KMS-11 (cell line): Measurements from ENCODE around the gene SPTBN1.
"Not testable (repeated sequence)": the region's sequence is repeated elsewhere in the genome, so short reads cannot be mapped to it uniquely, and the experiment has no call there.

ENCODE experiments used
- H2AFZ ChIP-seq: fragments of 200-600 bp; sonication (generic); 2 replicates; pipeline ENCODE4 v1.6.1; 2016; ENCODE audit warnings: antibody characterized with exemption, mixed run types, low read depth
- H3K27ac ChIP-seq: fragments of 200-600 bp; sonication (generic); 2 replicates; pipeline ENCODE4 v1.6.1; 2016; ENCODE audit warnings: mild to moderate bottlenecking, mixed run types
- H3K27me3 ChIP-seq: fragments of 200-600 bp; sonication (generic); 2 replicates; pipeline ENCODE4 v1.6.1; 2017; ENCODE audit warnings: mild to moderate bottlenecking, low read depth, mixed run types, moderate library complexity; ENCODE audit not compliant: insufficient read depth
- H3K36me3 ChIP-seq: fragments of 200-600 bp; sonication (generic); 2 replicates; pipeline ENCODE4 v1.6.1; 2017; ENCODE audit warnings: mild to moderate bottlenecking, mixed run types; ENCODE audit not compliant: insufficient read depth
- H3K4me1 ChIP-seq: fragments of 200-600 bp; sonication (generic); 2 replicates; pipeline ENCODE4 v1.6.1; 2016; ENCODE audit warnings: mild to moderate bottlenecking, low read depth, mixed run types; ENCODE audit not compliant: poor library complexity, severe bottlenecking
- H3K4me2 ChIP-seq: fragments of 200-600 bp; sonication (generic); 2 replicates; pipeline ENCODE4 v1.7.0; 2016; ENCODE audit warnings: mild to moderate bottlenecking, mixed run types
- H3K4me3 ChIP-seq: fragments of 200-600 bp; sonication (generic); IDR thresholded peaks from 2 replicates; pipeline ENCODE4 v1.6.1; 2017; ENCODE audit warnings: low read depth, low read length, mixed read lengths; ENCODE audit not compliant: insufficient read depth
- H3K79me2 ChIP-seq: fragments of 200-600 bp; sonication (generic); 2 replicates; pipeline ENCODE4 v1.6.1; 2016; ENCODE audit warnings: low read depth, mixed run types; ENCODE audit not compliant: insufficient read depth
- H3K9ac ChIP-seq: fragments of 200-600 bp; sonication (generic); 2 replicates; pipeline ENCODE4 v1.6.1; 2016; ENCODE audit warnings: mild to moderate bottlenecking, mixed run types
- H4K20me1 ChIP-seq: fragments of 200-600 bp; sonication (generic); 2 replicates; pipeline ENCODE4 v1.6.1; 2016; ENCODE audit warnings: mild to moderate bottlenecking, mixed run types; ENCODE audit not compliant: insufficient read depth
- TF ChIP-seq, protein P1 (sequence below): fragments of 200-600 bp; sonication (generic); conservative IDR thresholded peaks from 2 replicates; pipeline ENCODE4 v1.6.1; 2017; ENCODE audit warnings: low read depth, mild to moderate bottlenecking, antibody characterized with exemption, low read length, moderate library complexity, mixed read lengths

Gene SPTBN1

GRCh38 chr2:54482715-54483114, 26.6 kb downstream of the SPTBN1 start:
- H3K4me3 ChIP-seq = no peak overlapping the region
- no peaks in the 10 kb centered on the region for H3K27me3 ChIP-seq
- H3K9ac ChIP-seq = no peak overlapping the region
- TF ChIP-seq, protein P1, sequence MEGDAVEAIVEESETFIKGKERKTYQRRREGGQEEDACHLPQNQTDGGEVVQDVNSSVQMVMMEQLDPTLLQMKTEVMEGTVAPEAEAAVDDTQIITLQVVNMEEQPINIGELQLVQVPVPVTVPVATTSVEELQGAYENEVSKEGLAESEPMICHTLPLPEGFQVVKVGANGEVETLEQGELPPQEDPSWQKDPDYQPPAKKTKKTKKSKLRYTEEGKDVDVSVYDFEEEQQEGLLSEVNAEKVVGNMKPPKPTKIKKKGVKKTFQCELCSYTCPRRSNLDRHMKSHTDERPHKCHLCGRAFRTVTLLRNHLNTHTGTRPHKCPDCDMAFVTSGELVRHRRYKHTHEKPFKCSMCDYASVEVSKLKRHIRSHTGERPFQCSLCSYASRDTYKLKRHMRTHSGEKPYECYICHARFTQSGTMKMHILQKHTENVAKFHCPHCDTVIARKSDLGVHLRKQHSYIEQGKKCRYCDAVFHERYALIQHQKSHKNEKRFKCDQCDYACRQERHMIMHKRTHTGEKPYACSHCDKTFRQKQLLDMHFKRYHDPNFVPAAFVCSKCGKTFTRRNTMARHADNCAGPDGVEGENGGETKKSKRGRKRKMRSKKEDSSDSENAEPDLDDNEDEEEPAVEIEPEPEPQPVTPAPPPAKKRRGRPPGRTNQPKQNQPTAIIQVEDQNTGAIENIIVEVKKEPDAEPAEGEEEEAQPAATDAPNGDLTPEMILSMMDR = no peak
- H3K4me1 ChIP-seq = peaks cover 19% of the 10 kb centered on the region
- H2AFZ ChIP-seq = no peak overlapping the region
- no peaks in the 10 kb centered on the region for H3K36me3 ChIP-seq
- no peak overlapping the region for H3K27ac ChIP-seq
- H3K79me2 ChIP-seq = no peaks in the 10 kb centered on the region; the same call in 1 of the 2 replicates
- H4K20me1 ChIP-seq = no peaks in the 10 kb centered on the region
- no peak overlapping the region for H3K4me2 ChIP-seq

- Histone ChIP-seq H3K4me2 (no peak overlapping the region), H4K20me1 (no peaks in the 10 kb centered on the region), H3K27ac (no peak overlapping the region), H3K4me3 (no peak overlapping the region), H3K36me3 (no peaks in the 10 kb centered on the region), H3K9ac (no peak overlapping the region), H3K27me3 (no peaks in the 10 kb centered on the region), H3K79me2 (no peaks in the 10 kb centered on the region; the same call in 1 of the 2 replicates), H3K4me1 (peaks cover 19% of the 10 kb centered on the region), H2AFZ (no peak overlapping the region)
- TF ChIP-seq, protein P1 = no peak
These were observed 27.3 kb downstream of the SPTBN1 start for GRCh38 chr2:54483426-54483825.

DNA sequence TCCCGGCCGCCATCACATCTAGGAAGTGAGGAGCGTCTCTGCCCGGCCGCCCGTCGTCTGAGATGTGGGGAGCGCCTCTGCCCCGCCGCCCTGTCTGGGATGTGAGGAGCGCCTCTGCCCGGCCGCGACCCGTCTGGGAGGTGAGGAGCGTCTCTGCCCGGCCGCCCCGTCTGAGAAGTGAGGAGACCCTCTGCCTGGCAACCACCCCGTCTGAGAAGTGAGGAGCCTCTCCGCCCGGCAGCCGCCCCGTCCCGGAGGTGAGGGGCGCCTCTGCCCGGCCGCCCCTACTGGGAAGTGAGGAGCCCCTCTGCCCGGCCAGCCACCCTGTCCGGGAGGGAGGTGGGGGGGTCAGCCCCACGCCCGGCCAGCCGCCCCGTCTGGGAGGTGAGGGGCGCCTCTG, 29.6 kb downstream of the SPTBN1 start:
- not testable (repeated sequence) for H3K36me3 ChIP-seq, H3K4me1 ChIP-seq, H3K27ac ChIP-seq, H2AFZ ChIP-seq, H3K4me3 ChIP-seq, H3K9ac ChIP-seq, H3K79me2 ChIP-seq, H4K20me1 ChIP-seq, H3K4me2 ChIP-seq, H3K27me3 ChIP-seq

DNA sequence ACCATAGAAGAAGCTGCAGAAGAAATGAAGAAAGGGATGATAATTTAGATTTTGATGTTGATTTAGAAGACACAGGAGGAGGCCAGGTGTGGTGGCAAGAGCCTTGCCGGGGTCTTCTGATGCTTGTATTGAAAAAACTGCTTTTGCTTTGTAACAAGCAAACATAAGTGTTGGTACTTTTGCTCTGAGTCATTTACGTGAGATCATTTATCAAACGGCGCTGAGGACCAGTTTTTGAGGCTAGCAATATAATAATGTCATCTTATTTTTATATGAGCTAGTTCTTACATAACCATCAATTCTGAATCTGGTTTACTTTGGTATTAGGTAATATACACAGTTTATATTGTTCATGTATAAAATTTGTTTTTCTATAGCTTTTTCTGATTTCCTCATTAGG, 30.6 kb downstream of the SPTBN1 start:
- Histone ChIP-seq H2AFZ (no peak overlapping the region), H3K27ac (no peak overlapping the region), H3K4me2 (no peak overlapping the region), H3K9ac (no peak overlapping the region), H3K79me2 (no peaks in the 10 kb centered on the region; the same call in 1 of the 2 replicates), H3K27me3 (no peaks in the 10 kb centered on the region), H3K4me1 (no peaks in the 10 kb centered on the region), H4K20me1 (no peaks in the 10 kb centered on the region), H3K4me3 (no peak overlapping the region), H3K36me3 (no peaks in the 10 kb centered on the region)
- TF ChIP-seq, protein P1 = no peak

- TF ChIP-seq, protein P1 = no peak
- H3K4me1 ChIP-seq = no peaks in the 10 kb centered on the region
- H3K36me3 ChIP-seq = no peaks in the 10 kb centered on the region
- no peaks in the 10 kb centered on the region for H3K27me3 ChIP-seq
- no peak overlapping the region for H3K4me3 ChIP-seq
- no peak overlapping the region for H3K4me2 ChIP-seq
- no peaks in the 10 kb centered on the region for H4K20me1 ChIP-seq
- H2AFZ ChIP-seq = no peak overlapping the region
- no peaks in the 10 kb centered on the region for H3K79me2 ChIP-seq
- H3K27ac ChIP-seq = no peak overlapping the region
- H3K9ac ChIP-seq = no peak overlapping the region
These were observed 34.7 kb downstream of the SPTBN1 start for GRCh38 chr2:54490863-54491262.
